GM19395 (cell line): ENCODE data around the gene DENND10.
"Not testable (repeated sequence)": the region's sequence is repeated elsewhere in the genome, so short reads cannot be mapped to it uniquely, and the experiment has no call there.

Experiments
- ATAC-seq: cut with Tn5 transposase; IDR thresholded peaks from one replicate; pipeline ENCODE4 v1.9.1; 2021; ENCODE audit warnings: mild to moderate bottlenecking, moderate library complexity; ENCODE audit not compliant: unreplicated experiment

DENND10 gene

DNA sequence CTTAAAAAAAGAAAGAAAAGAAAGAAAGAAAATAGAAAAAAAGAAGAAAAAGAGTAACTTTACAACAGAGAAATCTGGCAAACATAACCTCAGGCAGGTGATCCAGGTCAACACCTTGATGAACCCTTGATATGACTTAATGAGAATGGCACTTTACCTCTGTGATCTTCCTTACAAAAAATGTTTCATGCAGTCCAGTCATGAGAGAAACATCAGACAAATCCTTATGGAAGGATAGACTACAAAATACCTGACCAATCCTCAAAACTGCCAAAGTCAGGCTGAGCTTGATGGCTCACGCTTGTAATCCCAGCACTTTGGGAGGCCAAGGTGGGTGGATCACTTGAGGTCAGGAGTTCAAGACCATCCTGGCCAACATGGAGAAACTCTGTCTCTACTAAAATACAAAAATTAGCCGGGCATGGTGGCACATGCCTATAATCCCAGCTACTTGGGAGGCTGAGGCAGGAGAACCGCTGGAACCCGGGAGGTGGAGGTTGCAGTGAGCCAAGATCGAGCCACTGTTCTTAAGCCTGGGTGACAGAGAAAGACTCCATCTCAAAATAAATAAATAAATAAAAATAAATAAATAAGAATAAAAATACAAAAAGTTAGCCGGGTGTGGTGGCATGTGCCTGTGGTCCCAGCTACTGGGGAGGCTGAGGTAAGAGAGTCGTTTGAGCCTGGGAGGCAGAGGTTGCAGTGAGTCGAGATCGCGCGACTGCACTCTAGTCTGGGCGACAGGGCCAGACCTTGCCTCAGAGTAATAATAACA lies 7.1 kb upstream of the DENND10 start:
- ATAC-seq: not testable (repeated sequence)

DNA sequence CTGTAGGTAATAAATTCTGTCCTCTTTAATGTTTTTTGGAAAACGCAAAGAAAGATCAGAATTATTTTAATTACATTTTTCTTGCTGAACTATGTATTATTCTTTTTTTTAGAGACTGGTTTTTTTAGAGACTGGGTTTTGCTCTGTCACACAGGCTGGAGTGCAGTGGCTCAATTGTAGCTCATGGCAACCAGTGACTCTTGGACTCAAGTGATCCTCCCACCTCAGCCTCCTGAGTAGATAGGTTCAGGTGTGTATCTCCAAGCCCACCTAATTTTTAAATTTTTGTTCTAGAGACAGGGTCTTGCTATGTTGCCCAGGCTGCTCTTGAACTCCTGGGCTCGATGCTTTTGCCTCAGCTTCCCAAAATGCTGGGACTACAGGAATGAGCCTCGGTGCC lies 5.3 kb upstream of the DENND10 start:
- ATAC-seq: no peak

DNA sequence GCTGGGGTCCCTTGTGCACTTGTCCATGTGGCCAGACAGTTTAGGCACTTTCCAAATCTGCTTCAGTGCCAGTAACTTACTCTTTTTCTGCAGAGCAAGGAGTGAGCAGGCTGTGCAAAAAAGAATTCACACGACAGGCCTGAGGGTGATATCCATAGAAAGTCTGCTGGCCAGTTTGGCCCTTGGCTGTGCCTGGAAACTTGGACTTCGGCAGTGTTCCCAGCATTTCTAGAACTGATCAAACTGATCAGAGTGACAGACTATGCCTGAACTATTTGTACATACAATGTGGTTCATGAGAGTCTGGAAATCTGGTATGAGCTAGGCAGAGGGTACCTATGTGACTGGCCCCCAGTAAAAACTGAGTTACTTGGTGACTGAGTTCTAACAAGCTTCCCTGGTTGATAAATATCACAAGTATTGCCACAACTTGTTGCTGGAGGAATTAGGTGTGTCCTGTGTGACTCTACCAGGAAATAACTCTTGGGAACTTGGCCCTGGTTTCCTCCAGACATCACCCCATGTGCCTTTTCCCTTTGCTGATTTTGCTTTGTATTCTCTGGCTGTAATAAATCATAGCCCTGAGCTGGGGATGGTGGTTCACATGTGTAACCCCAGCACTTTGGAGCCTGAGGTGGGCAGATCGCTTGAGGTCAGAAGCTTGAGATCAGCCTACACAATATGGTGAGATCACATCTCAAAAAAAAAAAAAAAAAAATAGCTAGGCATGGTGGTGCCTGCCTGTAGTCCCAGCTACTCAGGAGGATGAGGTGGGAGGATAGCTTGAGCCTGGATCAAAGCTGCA lies 3.3 kb upstream of the DENND10 start:
- no peak for ATAC-seq

DNA sequence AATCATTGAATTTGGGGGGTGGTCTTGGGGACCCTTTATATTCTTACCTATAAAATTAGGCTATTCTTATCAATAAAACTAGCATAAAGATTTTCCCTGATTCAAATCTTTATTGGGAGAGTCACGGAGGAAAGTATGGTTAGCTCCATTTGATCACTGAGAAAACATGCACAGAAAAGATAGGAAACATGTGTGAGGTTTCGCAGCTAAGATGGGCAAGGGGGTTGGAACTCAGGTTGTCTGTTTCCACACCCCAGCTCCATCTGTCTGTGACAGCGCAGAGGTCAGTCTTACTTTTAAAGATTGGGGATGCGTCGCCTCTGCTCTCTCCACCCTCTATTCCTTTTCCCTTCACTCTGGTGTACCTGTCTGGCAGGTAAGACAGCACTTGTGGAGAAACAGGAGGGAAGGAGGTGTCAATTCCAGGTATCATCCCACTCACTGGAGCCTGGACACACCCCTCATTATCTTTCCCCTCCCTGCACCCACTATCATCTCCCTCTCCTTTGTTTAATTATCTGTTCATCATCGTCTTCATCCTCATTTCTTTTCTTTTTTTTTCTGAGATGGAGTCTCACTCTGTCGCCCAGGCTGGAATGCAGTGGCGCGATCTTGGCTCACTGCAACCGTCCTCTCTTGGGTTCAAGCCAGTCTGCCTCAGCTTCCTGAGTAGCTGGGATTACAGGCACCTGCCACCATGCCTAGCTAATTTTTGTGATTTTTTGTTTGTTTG lies 2.4 kb upstream of the DENND10 start:
- ATAC-seq: no peak

DNA sequence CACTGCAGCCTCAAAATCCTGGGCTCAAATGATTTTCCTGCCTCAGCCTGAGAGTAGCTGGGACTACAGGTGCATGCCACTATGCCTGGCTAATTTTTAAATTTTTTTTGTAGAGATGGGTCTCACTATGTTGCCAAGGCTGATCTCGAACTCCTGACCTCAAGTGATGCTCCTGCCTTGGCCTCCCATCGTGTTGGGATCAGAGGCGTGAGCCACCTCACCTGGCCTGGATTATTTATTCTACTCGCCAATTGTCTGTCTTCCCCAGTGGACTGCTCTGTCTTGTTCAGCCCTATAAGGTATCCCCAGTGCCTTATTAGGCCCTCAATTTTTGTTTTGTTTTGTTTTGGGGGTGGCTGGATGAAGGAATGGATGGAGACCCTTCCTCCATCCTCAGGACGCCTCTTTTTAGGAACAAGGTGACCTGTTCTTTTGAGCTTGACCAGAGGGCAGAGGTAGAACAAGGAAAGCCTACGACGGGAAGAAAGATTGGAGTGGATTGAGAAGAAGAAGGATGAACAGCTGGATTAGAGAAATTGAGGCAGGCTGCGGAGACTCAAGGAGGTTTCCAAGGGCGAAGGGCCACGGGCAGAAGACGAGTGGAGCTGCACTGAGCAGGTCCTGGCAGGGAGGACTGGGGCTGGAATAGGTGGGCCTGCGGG lies 541 bp upstream of the DENND10 start:
- ATAC-seq: no peak

DNA sequence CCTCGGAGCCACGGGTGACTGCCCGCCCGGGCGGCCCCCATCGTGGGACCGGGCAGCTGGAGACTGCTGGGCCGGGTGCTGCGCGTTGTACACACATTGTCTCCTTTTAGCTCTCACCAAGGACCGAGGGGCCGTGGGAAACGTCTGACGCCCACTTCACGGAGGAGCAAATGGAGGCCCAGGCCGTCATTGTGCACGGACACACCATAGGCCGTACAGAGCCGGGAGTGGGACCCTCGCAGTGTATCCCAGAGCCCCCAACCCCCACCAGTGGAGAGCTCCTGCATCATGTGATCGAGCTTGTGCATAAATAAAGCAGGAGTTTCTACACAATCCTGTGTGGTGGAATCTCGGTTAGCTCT lies 722 bp downstream of the DENND10 start:
- peak; percentile 29 for ATAC-seq

DNA sequence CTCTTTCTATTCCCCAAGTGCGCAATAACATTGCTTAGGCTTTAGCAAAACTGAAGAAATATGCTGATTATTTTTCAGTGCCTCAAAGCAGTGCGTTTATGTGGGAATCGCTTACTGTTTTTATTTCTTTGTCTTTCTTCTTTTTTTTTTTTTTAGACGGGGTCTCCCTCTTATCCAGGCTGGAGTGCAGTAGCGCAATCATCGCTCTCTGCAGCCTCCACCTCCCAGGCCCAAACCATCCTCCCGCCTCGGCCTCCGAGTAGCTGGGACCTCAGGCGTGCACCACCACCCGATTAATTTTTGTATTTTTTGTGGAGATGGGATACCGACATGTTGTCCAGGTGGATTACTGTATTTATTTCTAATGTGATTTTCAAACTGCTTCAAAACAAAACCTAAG lies 1.2 kb downstream of the DENND10 start:
- no peak for ATAC-seq

DNA sequence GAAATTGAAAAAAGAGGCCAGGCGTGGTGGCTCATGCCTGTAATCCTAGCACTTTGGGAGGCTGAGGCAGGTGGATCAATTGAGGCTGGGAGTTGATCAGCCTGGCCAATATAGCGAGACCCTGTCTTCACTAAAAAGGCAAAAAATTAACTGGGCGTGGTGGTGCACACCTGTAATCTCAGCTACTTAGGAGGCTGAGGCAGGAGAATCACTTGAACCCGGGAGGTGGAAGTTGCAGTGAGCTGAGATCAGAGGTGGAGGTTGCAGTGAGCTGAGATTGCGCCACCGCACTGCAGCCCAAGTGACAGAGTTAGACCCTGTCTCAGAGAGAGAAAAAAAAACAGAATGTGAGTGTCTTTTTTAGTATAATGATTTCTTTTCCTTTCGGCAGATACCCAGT lies 2.0 kb downstream of the DENND10 start:
- ATAC-seq: not testable (repeated sequence)

DNA sequence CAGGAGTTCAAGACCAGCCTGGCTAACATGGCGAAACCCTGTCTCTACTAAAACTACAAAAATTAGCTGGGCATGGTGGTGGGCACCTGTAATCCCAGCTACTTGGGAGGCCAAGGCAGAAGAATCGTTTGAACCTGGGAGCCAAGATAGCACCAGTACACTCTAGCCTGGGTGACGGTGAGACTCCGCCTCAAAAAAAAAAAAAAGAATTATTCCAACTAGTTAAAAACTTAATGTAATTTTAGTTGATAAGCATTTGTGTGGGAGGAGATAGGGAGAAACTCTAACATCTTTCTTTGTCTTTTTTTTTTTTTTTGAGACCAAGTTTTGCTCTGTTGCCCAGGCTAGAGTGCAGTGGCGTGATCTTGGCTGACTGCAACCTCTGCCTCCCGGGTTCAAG lies 3.2 kb downstream of the DENND10 start:
- not testable (repeated sequence) for ATAC-seq

DNA sequence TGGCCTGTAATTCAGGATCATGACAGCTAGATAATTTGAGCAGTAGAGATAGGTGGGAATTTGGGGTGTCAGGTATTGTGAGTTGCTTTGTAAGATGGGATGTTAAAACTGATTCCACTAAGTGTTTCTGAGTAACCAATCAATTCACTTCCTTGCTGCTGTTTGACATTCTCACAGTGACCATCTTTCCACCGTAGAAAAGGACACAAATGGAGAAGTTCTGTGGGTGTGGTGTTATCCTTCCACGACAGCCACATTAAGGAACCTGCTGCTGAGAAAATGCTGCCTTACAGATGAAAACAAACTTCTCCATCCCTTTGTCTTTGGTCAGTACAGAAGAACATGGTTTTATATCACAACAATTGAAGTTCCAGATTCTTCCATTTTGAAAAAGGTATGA lies 3.9 kb downstream of the DENND10 start:
- not testable (repeated sequence) for ATAC-seq

DNA sequence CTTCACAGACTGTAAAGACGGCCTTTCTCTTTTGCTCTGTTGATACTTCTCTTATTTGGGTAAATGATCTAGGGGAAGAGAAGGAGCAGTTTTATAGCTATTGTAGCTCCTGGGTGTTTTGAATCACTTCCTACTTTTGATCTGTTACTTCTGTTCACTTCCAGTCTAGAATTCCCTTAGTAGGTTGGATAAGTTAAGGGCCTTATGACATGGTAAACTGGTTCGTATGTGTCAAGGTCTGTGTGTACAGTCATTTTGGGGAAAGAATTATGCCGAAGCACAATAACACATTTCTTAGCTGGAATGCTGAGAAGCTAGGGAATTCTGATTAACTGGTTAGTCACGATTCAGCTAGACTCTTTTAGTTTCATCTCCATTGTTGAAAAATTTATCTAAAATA lies 8.1 kb downstream of the DENND10 start:
- ATAC-seq: no peak

DNA sequence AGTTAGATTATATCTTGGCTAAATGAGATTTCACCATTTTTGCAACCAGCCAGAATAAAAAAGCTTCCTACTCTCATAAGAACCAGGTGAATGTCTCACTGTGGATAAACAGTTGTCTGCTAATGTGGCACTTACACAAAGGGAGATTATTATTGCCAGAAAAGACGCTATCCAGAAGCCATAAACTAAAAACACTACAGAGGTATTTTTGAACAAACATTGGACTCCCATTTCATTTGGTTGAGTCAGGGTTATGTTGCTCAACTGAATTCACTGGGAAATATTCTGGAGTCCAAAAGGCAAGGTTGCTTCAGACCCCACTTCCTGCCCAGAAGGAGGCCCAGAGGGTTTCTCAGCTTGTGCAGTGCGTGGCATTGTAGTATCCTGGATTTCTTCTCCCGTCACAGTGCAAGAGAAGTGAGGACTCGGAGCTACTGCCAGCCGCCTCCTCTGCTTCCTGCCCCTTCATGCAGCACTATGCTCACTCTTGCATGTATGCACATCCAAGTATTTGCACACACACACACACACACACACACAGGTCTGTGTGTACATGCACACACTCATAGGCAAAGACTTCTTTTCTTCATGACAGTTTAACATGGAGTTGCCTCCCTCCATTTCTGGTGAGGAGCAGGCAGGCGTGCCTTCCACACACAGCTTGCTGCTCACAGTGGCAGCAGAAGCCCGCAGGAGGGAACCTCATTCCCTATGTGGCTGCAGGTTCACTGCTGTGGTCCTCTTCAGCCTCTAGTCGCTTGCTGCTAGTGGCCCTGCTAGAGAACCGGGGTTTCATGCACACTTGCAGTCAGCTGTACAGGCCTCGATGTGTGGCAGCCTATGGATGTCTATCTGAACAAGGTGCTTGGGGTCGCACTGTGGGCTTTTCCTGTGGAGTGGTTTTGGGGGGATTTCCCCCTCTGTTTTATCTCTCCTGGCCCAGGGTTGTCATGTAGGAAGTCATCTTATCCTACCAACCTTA lies 10.1 kb downstream of the DENND10 start:
- no peak for ATAC-seq

DNA sequence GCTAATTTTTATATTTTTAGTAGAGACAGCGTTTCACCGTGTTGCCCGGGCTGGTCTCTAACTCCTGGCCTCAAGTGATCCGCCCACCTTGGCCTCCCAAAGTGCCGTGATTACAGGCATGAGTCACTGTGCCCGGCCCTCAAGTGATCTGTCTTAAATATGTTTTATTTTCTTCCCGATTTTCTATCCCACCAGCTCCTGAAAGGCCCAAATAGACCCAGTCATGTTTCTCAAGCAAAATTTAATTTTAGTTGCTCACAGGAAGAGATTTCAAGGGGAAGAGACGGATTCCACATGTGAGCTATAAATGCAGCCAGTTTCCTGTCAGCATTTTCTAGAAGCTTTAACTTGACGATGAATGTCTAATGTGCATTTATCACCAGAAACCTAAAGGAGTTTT lies 12.0 kb downstream of the DENND10 start:
- no peak for ATAC-seq

DNA sequence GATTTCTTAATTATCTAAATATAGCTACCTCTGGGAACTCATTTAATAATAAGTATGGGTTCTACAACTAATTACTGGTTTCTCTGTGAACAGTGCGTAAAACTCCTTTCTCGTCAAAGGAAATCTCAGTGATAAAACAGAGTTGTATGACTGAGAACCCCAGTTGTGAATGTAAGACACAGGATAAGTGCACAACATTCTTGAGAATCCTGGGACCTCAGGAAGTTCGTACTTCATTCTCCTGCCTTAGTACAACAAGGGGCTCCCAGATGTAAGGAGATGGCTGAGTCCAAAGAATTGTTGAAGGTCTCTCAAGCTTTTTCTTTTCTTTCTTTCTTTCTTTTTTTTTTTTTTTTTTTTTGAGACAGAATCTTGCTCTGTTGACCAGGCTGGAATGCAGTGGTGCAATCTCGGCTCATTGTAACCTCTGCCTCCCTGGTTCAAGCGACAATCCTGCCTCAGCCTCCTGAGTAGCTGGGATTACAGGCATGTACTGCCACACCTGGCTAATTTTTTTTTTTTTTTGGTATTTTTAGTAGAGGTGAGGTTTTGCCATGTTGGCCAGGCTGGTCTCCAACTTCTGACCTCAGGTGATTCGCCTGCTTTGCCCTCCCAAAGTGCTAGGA lies 12.5 kb downstream of the DENND10 start:
- no peak for ATAC-seq

DNA sequence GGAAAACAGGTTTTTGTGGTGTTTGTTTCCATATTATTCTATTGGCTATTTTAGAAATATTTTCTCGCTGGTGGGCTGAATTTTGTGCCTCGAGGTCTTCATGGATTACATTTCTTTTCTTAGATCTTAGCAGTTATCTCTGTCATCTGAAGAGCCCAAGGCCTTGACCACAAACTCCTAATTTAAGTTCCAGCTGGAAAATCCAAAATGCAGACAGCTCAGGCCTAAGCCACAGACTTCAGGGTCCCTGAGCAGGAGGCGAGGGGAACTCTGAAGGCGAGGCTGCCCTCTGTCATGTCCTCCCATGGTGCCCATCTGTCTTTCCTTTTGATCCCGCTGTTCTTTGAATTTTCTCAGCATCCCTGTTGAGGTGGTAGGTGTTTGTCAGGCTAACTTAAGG lies 14.3 kb downstream of the DENND10 start:
- ATAC-seq: no peak

DNA sequence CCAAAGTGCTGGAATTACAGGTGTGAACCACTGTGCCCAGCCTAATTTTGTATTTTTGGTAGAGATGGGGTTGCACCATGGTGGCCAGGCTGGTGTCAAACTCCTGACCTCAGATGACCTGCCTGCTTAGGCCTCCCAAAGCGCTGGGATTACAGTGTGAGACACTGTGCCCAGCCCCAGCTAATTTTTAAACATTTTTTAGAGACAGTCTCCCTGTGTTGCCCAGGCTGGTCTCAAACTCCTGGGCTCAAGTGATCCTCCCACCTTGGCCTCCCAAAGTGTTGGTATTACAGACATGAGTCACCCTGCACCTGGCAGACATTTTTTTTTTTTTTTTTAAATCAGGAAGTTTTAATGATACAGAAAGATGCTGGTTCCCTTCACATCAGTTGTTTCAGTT lies 15.5 kb downstream of the DENND10 start:
- ATAC-seq: no peak

DNA sequence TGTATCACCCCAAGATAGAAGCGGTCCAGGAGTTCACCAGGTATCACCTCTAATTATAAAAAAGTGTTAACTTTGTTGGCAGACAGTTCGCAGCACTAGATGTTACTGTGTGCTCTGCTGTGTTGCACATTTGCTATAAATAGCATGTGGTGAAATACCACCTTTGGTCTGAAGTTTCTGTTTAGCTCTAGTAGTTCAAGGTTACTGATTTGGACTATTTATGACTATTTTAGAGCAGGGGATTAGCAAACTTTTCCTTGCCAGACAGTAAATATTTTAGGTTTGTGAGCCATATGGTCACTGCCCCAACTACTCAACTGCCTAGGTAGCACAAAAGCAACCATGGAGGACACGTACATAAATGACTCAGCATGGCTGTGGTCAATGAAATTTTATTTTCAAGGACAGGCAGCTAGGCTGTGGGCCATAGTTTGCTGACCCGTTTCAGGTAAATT lies 16.5 kb downstream of the DENND10 start:
- ATAC-seq: peak; percentile 93

DNA sequence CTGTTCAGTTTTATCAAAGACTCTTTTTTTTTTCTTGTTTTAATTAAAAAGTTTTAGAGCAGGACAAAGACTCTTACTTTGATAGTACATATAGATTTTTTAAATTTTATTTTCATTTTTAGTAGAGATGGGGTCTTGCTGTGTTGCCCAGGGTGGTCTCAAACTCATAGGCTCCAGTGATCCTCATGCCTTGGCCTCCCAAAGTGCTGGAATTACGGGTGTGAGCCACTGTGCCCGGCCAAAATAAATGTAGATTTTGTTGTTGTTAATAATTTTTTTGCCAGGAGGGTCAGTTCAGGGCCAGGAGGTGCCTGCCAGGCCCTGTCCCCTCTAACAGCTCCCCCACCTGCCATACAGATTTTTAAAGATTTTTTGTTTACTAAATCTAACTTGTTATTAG lies 17.0 kb downstream of the DENND10 start:
- no peak for ATAC-seq

DNA sequence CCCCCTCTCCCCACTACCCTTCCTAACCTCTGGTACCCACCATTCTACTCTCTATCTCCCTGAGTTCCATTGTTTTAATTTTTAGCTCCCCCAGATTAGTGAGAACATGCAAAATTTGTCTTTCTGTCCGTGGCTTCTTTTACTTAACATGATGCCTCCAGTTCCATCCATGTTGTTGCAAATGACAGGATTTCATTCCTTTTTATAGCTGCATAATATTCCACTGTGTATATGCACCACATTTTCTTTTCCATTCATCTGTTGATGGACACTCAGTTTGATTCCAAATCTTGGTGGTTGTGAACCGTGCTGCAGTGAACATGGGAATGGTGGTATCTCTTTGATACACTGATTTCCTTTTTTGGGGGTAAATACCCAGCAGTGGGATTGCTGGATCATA lies 22.0 kb downstream of the DENND10 start:
- no peak for ATAC-seq
